Measurements from ENCODE around the gene CAPN1. TPM values are rescaled to one million over a fixed set of nuclear protein-coding genes. Genes with fewer than 3 reads are reported as not detected.

The CAPN1 gene
- total and polyA plus RNA-seq, 9 of the 15 experiments (the other 6 are each of a cell fraction or from before 2014, with no cell fraction given), result 3.5 to 199 (median 61.6) TPM

DNA sequence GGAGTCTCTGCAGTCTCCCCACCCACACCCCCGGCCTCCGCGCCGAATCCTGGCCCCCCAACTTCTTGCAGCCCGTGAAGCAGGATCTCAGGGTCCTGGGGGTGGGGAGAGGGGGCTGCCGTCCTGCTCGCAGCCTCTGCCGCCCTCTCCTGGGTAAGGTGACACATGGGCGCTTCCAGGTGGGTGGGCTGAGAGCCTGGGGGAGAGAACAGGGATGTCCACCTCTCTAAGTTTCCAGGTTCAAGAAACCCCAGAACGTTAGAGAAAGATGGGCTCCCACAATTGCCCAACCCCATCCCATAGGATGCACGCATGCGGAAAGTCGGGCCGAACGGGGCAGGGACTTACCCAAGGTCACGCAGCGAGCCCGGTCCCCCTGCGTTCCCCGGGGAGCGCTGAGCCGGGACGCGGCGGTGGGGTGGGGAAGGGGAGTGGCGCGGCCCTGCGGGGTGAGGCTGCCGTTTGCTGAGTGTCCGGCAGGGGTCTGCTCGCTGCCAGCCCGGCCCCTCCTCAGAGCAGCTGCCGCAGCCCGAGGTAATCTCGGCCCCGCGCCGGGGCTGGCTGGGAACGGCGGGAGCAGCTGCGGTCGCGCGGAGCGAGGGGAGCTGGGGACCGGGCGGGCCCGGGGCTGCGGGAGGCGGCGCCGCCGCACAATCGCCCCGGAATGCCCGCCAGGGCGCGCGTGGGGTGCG, 705 bp upstream of the CAPN1 start (continued):
- TF ChIP-seq TCF15 (CRISPR knock-in tag; IDR thresholded peaks at IDR 0.05) (no peak), POLR3G (IDR thresholded peaks at IDR 0.05; ENCODE audit: extremely low read depth, insufficient read length, insufficient replicate concordance) (no peak), TAF15 (IDR thresholded peaks at IDR 0.05; ENCODE audit: low read depth, low read length) (no peak), NFXL1 (CRISPR knock-in tag; IDR thresholded peaks at IDR 0.05) (no peak), CBX3 (IDR thresholded peaks at IDR 0.05; ENCODE audit: borderline replicate concordance in 1 of 2, low read length in 2 of 2) (no peak), ZNF583 (CRISPR knock-in tag; IDR thresholded peaks at IDR 0.05) (no peak), KLF10 (CRISPR knock-in tag; IDR thresholded peaks at IDR 0.05) (no peak), ZNF316 (IDR thresholded peaks at IDR 0.05) (no peak), ZNF699 (CRISPR knock-in tag; IDR thresholded peaks at IDR 0.05; ENCODE audit: insufficient replicate concordance) (no peak), BRCA1 (IDR thresholded peaks at IDR 0.05) (no peak), BRCA1 (CRISPR knock-in tag; IDR thresholded peaks at IDR 0.05) (no peak), SLC30A9 (CRISPR knock-in tag; IDR thresholded peaks at IDR 0.05) (no peak), DNMT1 (IDR thresholded peaks at IDR 0.05) (no peak), CBX8 (IDR thresholded peaks at IDR 0.05; ENCODE audit: borderline replicate concordance, extremely low read depth, low read depth, low read length, poor library complexity, severe bottlenecking) (no peak), CBFB (CRISPR knock-in tag; IDR thresholded peaks at IDR 0.05) (no peak), NCOA2 (IDR thresholded peaks at IDR 0.05; ENCODE audit: partially characterized antibody in 2 of 2) (no peak), ELF2 (CRISPR knock-in tag; IDR thresholded peaks at IDR 0.05) (no peak), HOXB6 (CRISPR knock-in tag; IDR thresholded peaks at IDR 0.05; ENCODE audit: borderline replicate concordance) (no peak), RUNX1 (IDR thresholded peaks at IDR 0.05; ENCODE audit: low read depth) (no peak), ZNF644 (tag; IDR thresholded peaks at IDR 0.05; ENCODE audit: low read depth) (no peak), ZNF253 (CRISPR knock-in tag; conservative IDR thresholded peaks at IDR 0.05) (no peak), HNRNPLL (IDR thresholded peaks at IDR 0.05; ENCODE audit: low read depth, low read length, poor library complexity, severe bottlenecking) (no peak), GATA2 (CRISPR knock-in tag; IDR thresholded peaks at IDR 0.05) (no peak), CBFA2T3 (IDR thresholded peaks at IDR 0.05) (no peak)
- TF ChIP-seq, protein P1, sequence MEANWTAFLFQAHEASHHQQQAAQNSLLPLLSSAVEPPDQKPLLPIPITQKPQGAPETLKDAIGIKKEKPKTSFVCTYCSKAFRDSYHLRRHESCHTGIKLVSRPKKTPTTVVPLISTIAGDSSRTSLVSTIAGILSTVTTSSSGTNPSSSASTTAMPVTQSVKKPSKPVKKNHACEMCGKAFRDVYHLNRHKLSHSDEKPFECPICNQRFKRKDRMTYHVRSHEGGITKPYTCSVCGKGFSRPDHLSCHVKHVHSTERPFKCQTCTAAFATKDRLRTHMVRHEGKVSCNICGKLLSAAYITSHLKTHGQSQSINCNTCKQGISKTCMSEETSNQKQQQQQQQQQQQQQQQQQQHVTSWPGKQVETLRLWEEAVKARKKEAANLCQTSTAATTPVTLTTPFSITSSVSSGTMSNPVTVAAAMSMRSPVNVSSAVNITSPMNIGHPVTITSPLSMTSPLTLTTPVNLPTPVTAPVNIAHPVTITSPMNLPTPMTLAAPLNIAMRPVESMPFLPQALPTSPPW (CRISPR knock-in tag; IDR thresholded peaks at IDR 0.05), result no peak
- TF ChIP-seq, protein P2, sequence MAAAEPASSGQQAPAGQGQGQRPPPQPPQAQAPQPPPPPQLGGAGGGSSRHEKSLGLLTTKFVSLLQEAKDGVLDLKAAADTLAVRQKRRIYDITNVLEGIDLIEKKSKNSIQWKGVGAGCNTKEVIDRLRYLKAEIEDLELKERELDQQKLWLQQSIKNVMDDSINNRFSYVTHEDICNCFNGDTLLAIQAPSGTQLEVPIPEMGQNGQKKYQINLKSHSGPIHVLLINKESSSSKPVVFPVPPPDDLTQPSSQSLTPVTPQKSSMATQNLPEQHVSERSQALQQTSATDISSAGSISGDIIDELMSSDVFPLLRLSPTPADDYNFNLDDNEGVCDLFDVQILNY (CRISPR knock-in tag; IDR thresholded peaks at IDR 0.05), result no peak
- TF ChIP-seq, protein P3, sequence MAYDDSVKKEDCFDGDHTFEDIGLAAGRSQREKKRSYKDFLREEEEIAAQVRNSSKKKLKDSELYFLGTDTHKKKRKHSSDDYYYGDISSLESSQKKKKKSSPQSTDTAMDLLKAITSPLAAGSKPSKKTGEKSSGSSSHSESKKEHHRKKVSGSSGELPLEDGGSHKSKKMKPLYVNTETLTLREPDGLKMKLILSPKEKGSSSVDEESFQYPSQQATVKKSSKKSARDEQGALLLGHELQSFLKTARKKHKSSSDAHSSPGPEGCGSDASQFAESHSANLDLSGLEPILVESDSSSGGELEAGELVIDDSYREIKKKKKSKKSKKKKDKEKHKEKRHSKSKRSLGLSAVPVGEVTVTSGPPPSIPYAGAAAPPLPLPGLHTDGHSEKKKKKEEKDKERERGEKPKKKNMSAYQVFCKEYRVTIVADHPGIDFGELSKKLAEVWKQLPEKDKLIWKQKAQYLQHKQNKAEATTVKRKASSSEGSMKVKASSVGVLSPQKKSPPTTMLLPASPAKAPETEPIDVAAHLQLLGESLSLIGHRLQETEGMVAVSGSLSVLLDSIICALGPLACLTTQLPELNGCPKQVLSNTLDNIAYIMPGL (CRISPR knock-in tag; IDR thresholded peaks at IDR 0.05), result peak; percentile 79

Measured in K562 (cell line).